ENCODE data around the gene ATRIP.

Gene ATRIP

DNA sequence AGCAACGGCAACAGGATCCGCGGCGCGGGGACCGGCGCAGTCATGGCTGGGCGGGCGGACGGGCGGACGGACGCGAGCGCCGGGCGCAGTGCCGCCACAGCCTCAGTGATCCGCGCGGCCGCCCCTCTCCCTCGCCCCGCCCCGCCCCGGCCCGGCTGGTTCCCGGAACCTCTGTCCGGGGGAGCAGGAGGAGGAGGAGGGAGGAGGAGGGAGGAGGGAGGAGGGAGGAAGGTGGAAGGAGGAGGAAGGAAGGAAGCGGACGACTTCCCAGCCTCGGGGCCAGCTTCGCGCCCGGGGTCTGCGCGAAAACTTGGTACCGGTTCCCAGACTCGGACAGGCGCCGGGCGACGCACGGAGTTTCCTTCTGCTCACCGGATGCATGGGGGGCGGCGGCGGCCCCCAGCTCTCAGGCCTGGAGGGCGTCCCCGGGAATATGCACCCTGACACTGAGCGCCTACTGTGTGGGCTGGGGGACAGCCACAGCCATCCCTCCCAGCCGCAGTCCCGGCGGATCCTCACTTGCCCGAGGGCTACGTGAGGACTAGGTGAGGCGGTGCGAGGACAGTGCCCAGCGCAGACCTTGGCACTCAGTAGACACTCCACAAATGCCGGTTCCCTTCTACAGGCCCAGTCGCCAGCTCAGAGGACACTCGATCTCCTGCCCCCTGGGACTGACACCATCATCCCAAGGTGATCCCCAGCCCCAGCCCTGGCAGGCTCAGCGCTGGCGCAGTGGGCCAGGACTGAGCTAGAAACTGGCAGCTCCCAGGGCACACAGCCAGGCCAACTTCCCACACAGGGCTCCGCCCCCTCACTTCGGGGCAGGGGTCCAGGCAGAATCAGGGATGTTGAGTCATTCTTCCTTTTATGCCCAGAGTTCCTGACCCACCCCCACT is 57.8 kb downstream of the ATRIP start, which contains the start of gene SHISA5:
SHISA5 (minus strand) TSS at position 124 of the 896 bp plus-strand sequence; CDS start at position 44, 80 bp downstream.
- no peak for DNase-seq (ENCODE audit: low read depth)

DNA sequence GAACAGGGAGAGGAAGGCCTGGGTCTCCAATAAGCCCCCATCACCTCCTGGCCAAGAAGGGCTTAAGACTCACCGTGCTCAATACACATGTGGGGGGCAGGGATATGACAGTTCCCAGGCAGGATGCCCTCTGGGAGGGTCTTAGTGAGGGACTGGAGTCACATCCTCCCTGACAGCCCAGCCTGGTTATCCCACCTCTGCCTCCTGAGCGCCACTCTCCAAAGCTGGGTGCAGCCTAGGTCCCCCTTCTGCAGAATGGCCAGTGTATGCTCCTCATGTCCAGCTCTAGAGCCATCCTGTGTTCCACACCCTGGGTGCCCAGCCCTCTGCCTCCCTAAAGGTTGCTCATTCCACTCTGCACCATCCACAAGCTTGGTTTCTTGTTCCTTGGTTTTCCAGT is 58.6 kb downstream of the ATRIP start:
- DNase-seq (ENCODE audit: low read depth): no peak

DNA sequence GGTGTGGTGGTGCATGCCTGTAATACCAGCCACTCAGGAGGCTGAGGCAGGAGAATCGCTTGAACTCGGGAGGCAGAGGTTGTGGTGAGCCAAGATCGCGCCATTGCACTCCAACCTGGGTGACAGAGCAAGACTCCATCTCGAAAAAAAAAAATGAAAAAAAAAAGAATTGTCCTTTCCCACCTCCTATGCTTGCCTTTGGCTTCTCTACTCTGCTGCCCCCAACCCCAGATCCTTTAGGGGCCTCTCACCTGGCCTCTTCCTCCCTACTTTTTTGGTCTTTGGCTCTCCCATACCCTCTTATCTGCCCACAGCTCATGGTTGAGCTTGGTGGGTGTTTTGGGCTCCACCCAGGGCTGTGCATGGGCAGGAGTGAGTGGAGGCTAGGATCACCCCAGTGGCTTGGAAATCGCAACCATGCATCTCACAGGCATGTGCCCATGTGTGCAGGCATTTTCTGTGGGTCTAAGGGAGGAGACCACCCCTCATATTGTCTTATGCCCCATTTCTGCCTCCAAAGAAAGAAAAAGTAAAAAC is 59.5 kb downstream of the ATRIP start:
- no peak for DNase-seq (ENCODE audit: low read depth)

DNA sequence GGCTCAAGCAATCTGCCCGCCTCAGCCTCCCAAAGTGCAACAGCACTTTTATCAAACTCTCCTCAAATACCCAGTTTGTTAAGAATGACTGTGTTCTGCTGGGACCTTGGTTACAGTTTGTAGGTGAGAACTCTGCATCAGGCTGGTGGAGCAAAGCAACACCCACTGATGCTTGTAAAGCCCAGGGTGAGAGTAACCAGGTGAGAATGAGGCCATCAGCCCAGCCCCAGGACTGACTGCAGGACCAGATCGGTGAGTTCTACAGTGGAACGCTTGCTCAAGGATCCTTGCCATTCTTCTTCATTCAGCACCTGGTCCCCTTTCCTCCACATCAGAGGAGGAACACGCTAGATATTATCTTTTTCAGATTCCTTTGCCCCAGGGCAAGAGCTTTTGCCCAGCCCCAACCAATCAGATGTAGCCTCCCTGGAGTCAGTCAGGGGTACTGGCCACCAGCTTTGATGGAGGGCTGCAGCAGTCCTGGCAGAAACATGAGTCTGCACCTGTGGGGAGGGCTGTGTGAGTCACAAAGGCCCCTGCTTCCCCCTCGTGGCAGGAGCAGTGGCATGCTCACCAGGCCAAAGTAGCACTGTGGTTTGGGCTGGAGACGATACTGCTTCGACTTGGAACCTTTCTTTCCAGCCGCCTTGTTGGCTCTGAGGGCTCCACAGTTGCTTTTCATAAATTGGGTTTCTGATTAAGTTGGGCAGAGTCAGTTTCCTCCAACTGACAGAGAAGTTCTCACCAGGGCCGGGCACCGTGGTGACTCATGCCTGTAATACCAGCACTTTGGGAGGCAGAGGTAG is 60.9 kb downstream of the ATRIP start:
- DNase-seq (ENCODE audit: low read depth): peak; percentile 68

DNA sequence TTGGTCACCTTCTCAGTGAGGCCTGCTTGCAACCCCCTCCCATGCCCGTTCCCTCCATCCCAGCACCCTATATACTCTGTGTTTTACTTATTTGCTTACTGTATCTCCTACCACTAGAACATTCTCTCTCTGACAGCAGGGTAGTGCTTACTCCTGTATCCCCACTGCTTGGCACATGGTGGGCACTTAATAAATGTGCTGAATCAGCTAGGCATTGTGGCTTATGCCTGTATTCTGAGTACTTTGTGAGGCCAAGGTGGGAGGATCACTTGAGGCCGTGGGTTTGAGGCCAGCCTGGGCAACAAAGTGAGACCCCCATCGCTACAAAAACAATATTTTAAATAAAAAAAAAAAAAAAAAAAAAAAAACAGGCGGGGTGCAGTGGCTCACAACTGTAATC is 65.0 kb downstream of the ATRIP start:
- DNase-seq (ENCODE audit: low read depth): no peak

DNA sequence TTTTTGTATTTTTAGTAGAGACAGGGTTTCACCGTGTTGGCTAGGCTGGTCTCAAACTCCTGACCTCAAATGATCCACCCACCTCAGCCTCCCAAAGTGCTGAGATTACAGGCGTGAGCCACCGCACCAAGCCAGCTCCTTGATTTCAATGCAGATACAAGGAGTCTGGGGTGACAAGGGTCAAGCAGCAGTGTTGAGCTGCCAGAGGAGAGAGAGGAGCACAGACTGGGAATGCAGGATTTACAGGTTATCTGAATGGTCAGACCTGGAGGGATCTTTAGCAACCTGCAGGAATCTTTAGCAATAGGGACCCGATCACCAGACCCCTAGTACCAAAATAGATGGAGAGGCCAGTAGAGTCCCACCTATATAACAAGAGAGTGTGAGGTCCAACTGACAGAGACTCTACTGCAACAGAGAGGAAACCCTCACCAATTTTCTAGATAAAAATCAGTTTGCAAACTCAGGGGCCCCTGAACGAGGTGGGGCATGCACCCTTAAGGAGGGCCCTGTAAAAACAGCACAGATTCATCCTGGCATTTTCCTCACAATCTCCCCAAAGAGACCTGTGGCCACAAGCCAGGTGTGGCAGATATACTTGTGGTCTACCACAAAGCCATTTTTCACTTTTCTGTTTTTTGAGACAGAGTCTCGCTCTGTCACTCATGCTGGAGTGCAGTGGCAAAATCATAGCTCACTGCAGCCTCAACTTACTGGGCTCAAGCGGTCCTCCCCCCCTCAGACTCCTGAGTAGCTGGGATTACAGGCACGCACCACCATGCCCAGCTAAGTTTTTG is 68.1 kb downstream of the ATRIP start:
- DNase-seq (ENCODE audit: low read depth): no peak
